Measurements from ENCODE around the gene RNASE1.
"Not testable (repeated sequence)": the region's sequence is repeated elsewhere in the genome, so short reads cannot be mapped to it uniquely, and the experiment has no call there.

Gene RNASE1

GRCh38 chr14:20782280-20782890, 20.3 kb downstream of the RNASE1 start:
- Mint-ChIP-seq H3K27me3 (no peaks in the 10 kb centered on the region), H3K9me3 (no peaks in the 10 kb centered on the region), H3K36me3 (ENCODE audit: insufficient read depth) (no peaks in the 10 kb centered on the region), H3K4me1 (peaks cover 28% of the 10 kb centered on the region), H3K27ac (ENCODE audit: low read depth) (peak overlapping the region; percentile 88), H3K4me3 (peak overlapping the region; percentile 74)
- ATAC-seq (replicated peaks; ENCODE audit: extremely low read depth, poor library complexity, severe bottlenecking) (peak; percentile 86), DNase-seq (ENCODE audit: low spot score in 2 of 2) (no peak)

- H3K4me3 Mint-ChIP-seq: peak overlapping the region; percentile 74
- H3K27ac Mint-ChIP-seq (ENCODE audit: low read depth): peak overlapping the region; percentile 88
- ATAC-seq (replicated peaks; ENCODE audit: extremely low read depth, poor library complexity, severe bottlenecking): peak; percentile 33
- H3K4me1 Mint-ChIP-seq: peaks cover 28% of the 10 kb centered on the region
- H3K36me3 Mint-ChIP-seq (ENCODE audit: insufficient read depth): no peaks in the 10 kb centered on the region
- no peaks in the 10 kb centered on the region for H3K9me3 Mint-ChIP-seq
- no peaks in the 10 kb centered on the region for H3K27me3 Mint-ChIP-seq
- DNase-seq (ENCODE audit: low spot score in 2 of 2): no peak
Measured at GRCh38 chr14:20781803-20782202, 20.8 kb downstream of the RNASE1 start.

- DNase-seq (ENCODE audit: low spot score in 2 of 2): no peak
- H3K27ac Mint-ChIP-seq (ENCODE audit: low read depth): no peak overlapping the region
- H3K9me3 Mint-ChIP-seq: no peaks in the 10 kb centered on the region
- ATAC-seq (replicated peaks; ENCODE audit: extremely low read depth, poor library complexity, severe bottlenecking): no peak
- no peaks in the 10 kb centered on the region for H3K36me3 Mint-ChIP-seq (ENCODE audit: insufficient read depth)
- no peak overlapping the region for H3K4me3 Mint-ChIP-seq
- peaks cover 5% of the 10 kb centered on the region for H3K27me3 Mint-ChIP-seq
- peaks cover 6% of the 10 kb centered on the region for H3K4me1 Mint-ChIP-seq
Measured at GRCh38 chr14:20775901-20776300, 26.7 kb downstream of the RNASE1 start.

- H3K27ac Mint-ChIP-seq (ENCODE audit: low read depth): no peak overlapping the region
- H3K9me3 Mint-ChIP-seq: no peaks in the 10 kb centered on the region
- H3K27me3 Mint-ChIP-seq: peaks cover 13% of the 10 kb centered on the region
- no peak overlapping the region for H3K4me3 Mint-ChIP-seq
- no peaks in the 10 kb centered on the region for H3K36me3 Mint-ChIP-seq (ENCODE audit: insufficient read depth)
- ATAC-seq (replicated peaks; ENCODE audit: extremely low read depth, poor library complexity, severe bottlenecking): no peak
- peaks cover 3% of the 10 kb centered on the region for H3K4me1 Mint-ChIP-seq
- DNase-seq (ENCODE audit: low spot score in 2 of 2): no peak
Measured at GRCh38 chr14:20775043-20775442, 27.6 kb downstream of the RNASE1 start.

GRCh38 chr14:20774258-20774824, 28.3 kb downstream of the RNASE1 start:
- ATAC-seq (replicated peaks; ENCODE audit: extremely low read depth, poor library complexity, severe bottlenecking): no peak
- no peaks in the 10 kb centered on the region for H3K9me3 Mint-ChIP-seq

GRCh38 chr14:20772650-20773049, 30.0 kb downstream of the RNASE1 start:
- DNase-seq (ENCODE audit: low spot score in 2 of 2): no peak
- Mint-ChIP-seq H3K27me3 (peaks cover 35% of the 10 kb centered on the region), H3K9me3 (no peaks in the 10 kb centered on the region), H3K36me3 (ENCODE audit: insufficient read depth) (no peaks in the 10 kb centered on the region), H3K4me3 (no peak overlapping the region), H3K4me1 (no peaks in the 10 kb centered on the region), H3K27ac (ENCODE audit: low read depth) (no peak overlapping the region)
- ATAC-seq (replicated peaks; ENCODE audit: extremely low read depth, poor library complexity, severe bottlenecking): no peak

More at GRCh38 chr14:20774258-20774824, 28.3 kb downstream of the RNASE1 start:
- no peak for DNase-seq (ENCODE audit: low spot score in 2 of 2)
- Mint-ChIP-seq H3K27ac (ENCODE audit: low read depth) (no peak overlapping the region), H3K27me3 (peaks cover 20% of the 10 kb centered on the region), H3K36me3 (ENCODE audit: insufficient read depth) (no peaks in the 10 kb centered on the region), H3K4me1 (no peaks in the 10 kb centered on the region), H3K4me3 (no peak overlapping the region)

GRCh38 chr14:20769421-20769820, 33.2 kb downstream of the RNASE1 start:
- no peaks in the 10 kb centered on the region for H3K36me3 Mint-ChIP-seq (ENCODE audit: insufficient read depth)
- no peak for DNase-seq (ENCODE audit: low spot score in 2 of 2)
- no peak for ATAC-seq (replicated peaks; ENCODE audit: extremely low read depth, poor library complexity, severe bottlenecking)
- no peaks in the 10 kb centered on the region for H3K4me1 Mint-ChIP-seq
- H3K27ac Mint-ChIP-seq (ENCODE audit: low read depth): no peak overlapping the region
- H3K4me3 Mint-ChIP-seq: no peak overlapping the region
- H3K9me3 Mint-ChIP-seq: no peaks in the 10 kb centered on the region
- peaks cover 35% of the 10 kb centered on the region for H3K27me3 Mint-ChIP-seq

GRCh38 chr14:20768593-20768892, 34.1 kb downstream of the RNASE1 start:
- ATAC-seq (replicated peaks; ENCODE audit: extremely low read depth, poor library complexity, severe bottlenecking): no peak
- peaks cover 35% of the 10 kb centered on the region for H3K27me3 Mint-ChIP-seq
- H3K4me1 Mint-ChIP-seq: no peaks in the 10 kb centered on the region
- no peak overlapping the region for H3K4me3 Mint-ChIP-seq
- no peak for DNase-seq (ENCODE audit: low spot score in 2 of 2)
- no peaks in the 10 kb centered on the region for H3K9me3 Mint-ChIP-seq
- H3K36me3 Mint-ChIP-seq (ENCODE audit: insufficient read depth): no peaks in the 10 kb centered on the region
- no peak overlapping the region for H3K27ac Mint-ChIP-seq (ENCODE audit: low read depth)

GRCh38 chr14:20760950-20761349, 41.7 kb downstream of the RNASE1 start:
- Mint-ChIP-seq H3K4me3 (no peak overlapping the region), H3K27me3 (peaks cover 6% of the 10 kb centered on the region), H3K9me3 (no peaks in the 10 kb centered on the region), H3K27ac (ENCODE audit: low read depth) (no peak overlapping the region), H3K36me3 (ENCODE audit: insufficient read depth) (no peaks in the 10 kb centered on the region), H3K4me1 (no peaks in the 10 kb centered on the region)
- ATAC-seq (replicated peaks; ENCODE audit: extremely low read depth, poor library complexity, severe bottlenecking): no peak
- no peak for DNase-seq (ENCODE audit: low spot score in 2 of 2)

GRCh38 chr14:20759465-20759864, 43.2 kb downstream of the RNASE1 start:
- H3K4me3 Mint-ChIP-seq; H3K9me3 Mint-ChIP-seq; H3K36me3 Mint-ChIP-seq (ENCODE audit: insufficient read depth); ATAC-seq (replicated peaks; ENCODE audit: extremely low read depth, poor library complexity, severe bottlenecking); H3K4me1 Mint-ChIP-seq; H3K27me3 Mint-ChIP-seq; DNase-seq (ENCODE audit: low spot score in 2 of 2); H3K27ac Mint-ChIP-seq (ENCODE audit: low read depth): not testable (repeated sequence)

GRCh38 chr14:20757965-20758364, 44.7 kb downstream of the RNASE1 start:
- peaks cover 6% of the 10 kb centered on the region for H3K27me3 Mint-ChIP-seq
- ATAC-seq (replicated peaks; ENCODE audit: extremely low read depth, poor library complexity, severe bottlenecking): no peak
- no peaks in the 10 kb centered on the region for H3K4me1 Mint-ChIP-seq
- H3K27ac Mint-ChIP-seq (ENCODE audit: low read depth): no peak overlapping the region
- peak in 1 of 2 donors; percentile 19 for DNase-seq (ENCODE audit: low spot score in 2 of 2)
- H3K9me3 Mint-ChIP-seq: no peaks in the 10 kb centered on the region
- H3K36me3 Mint-ChIP-seq (ENCODE audit: insufficient read depth): no peaks in the 10 kb centered on the region
- no peak overlapping the region for H3K4me3 Mint-ChIP-seq

- H3K4me1 Mint-ChIP-seq: no peaks in the 10 kb centered on the region
- H3K9me3 Mint-ChIP-seq: peaks cover 8% of the 10 kb centered on the region
- no peaks in the 10 kb centered on the region for H3K36me3 Mint-ChIP-seq (ENCODE audit: insufficient read depth)
- peaks cover 26% of the 10 kb centered on the region for H3K27me3 Mint-ChIP-seq
- ATAC-seq (replicated peaks; ENCODE audit: extremely low read depth, poor library complexity, severe bottlenecking): no peak
- no peak overlapping the region for H3K27ac Mint-ChIP-seq (ENCODE audit: low read depth)
- no peak overlapping the region for H3K4me3 Mint-ChIP-seq
- no peak for DNase-seq (ENCODE audit: low spot score in 2 of 2)
Measured at GRCh38 chr14:20755037-20755436, 47.6 kb downstream of the RNASE1 start.

GRCh38 chr14:20754308-20754707, 48.3 kb downstream of the RNASE1 start:
- Mint-ChIP-seq H3K4me1 (no peaks in the 10 kb centered on the region), H3K4me3 (no peak overlapping the region), H3K36me3 (ENCODE audit: insufficient read depth) (no peaks in the 10 kb centered on the region), H3K9me3 (peaks cover 8% of the 10 kb centered on the region), H3K27ac (ENCODE audit: low read depth) (no peak overlapping the region), H3K27me3 (peaks cover 29% of the 10 kb centered on the region)
- DNase-seq (ENCODE audit: low spot score in 2 of 2) (no peak), ATAC-seq (replicated peaks; ENCODE audit: extremely low read depth, poor library complexity, severe bottlenecking) (no peak)
